Urothelium cell line (cell line): ENCODE results near the gene KCNQ5.

ENCODE experiments used
- DNase-seq: peaks from one replicate; pipeline ENCODE4 v3.0.0; 2011; ENCODE audit warnings: low spot score, mixed read lengths
- FAIRE-seq: peaks from 2 replicates; lab custom pipeline; 2011; peaks lifted over from hg19 to GRCh38; lab: Jason Lieb, UNC

Gene KCNQ5

GRCh38 chr6:72828904-72829303, 207.0 kb downstream of the KCNQ5 start:
- FAIRE-seq (no peak), DNase-seq (no peak)

GRCh38 chr6:72832271-72832670, 210.4 kb downstream of the KCNQ5 start:
- FAIRE-seq = no peak
- DNase-seq = no peak

- no peak for DNase-seq
- FAIRE-seq = no peak
Measured at GRCh38 chr6:72835749-72836148, 213.9 kb downstream of the KCNQ5 start.

- DNase-seq (no peak), FAIRE-seq (no peak)
Measured at GRCh38 chr6:72836971-72837370, 215.1 kb downstream of the KCNQ5 start.

GRCh38 chr6:72841195-72841594, 219.3 kb downstream of the KCNQ5 start:
- no peak for FAIRE-seq
- DNase-seq = no peak

GRCh38 chr6:72842140-72842539, 220.3 kb downstream of the KCNQ5 start:
- DNase-seq (no peak), FAIRE-seq (no peak)

GRCh38 chr6:72844614-72845013, 222.8 kb downstream of the KCNQ5 start:
- no peak for DNase-seq
- no peak for FAIRE-seq

- DNase-seq (no peak), FAIRE-seq (no peak)
Measured at GRCh38 chr6:72849346-72849745, 227.5 kb downstream of the KCNQ5 start.

GRCh38 chr6:72850040-72850439, 228.2 kb downstream of the KCNQ5 start:
- FAIRE-seq = no peak

GRCh38 chr6:72850469-72850868, 228.6 kb downstream of the KCNQ5 start:
- FAIRE-seq = no peak
- DNase-seq = no peak

More at GRCh38 chr6:72850040-72850439, 228.2 kb downstream of the KCNQ5 start:
- DNase-seq = no peak

- no peak for DNase-seq
- no peak for FAIRE-seq
Measured at GRCh38 chr6:72855471-72855870, 233.6 kb downstream of the KCNQ5 start.

GRCh38 chr6:72856801-72857200, 234.9 kb downstream of the KCNQ5 start:
- no peak for FAIRE-seq
- DNase-seq = no peak

- FAIRE-seq = no peak
- no peak for DNase-seq
Measured at GRCh38 chr6:72857791-72858585, 236.1 kb downstream of the KCNQ5 start.

- FAIRE-seq (no peak), DNase-seq (no peak)
Measured at GRCh38 chr6:72861059-72861458, 239.2 kb downstream of the KCNQ5 start.

- FAIRE-seq = no peak
- DNase-seq = no peak
Measured at GRCh38 chr6:72861935-72862432, 240.1 kb downstream of the KCNQ5 start.

GRCh38 chr6:72863131-72863530, 241.3 kb downstream of the KCNQ5 start:
- no peak for FAIRE-seq
- no peak for DNase-seq

GRCh38 chr6:72864236-72864635, 242.4 kb downstream of the KCNQ5 start:
- no peak for FAIRE-seq
- DNase-seq = no peak

- FAIRE-seq = no peak
Measured at GRCh38 chr6:72864799-72865198, 242.9 kb downstream of the KCNQ5 start.

GRCh38 chr6:72865467-72865866, 243.6 kb downstream of the KCNQ5 start:
- DNase-seq = no peak
- FAIRE-seq = no peak

More at GRCh38 chr6:72864799-72865198, 242.9 kb downstream of the KCNQ5 start:
- DNase-seq = no peak

GRCh38 chr6:72869621-72870020, 247.8 kb downstream of the KCNQ5 start:
- no peak for FAIRE-seq

GRCh38 chr6:72873433-72873832, 251.6 kb downstream of the KCNQ5 start:
- no peak for FAIRE-seq
- no peak for DNase-seq

More at GRCh38 chr6:72869621-72870020, 247.8 kb downstream of the KCNQ5 start:
- no peak for DNase-seq

GRCh38 chr6:72876256-72876655, 254.4 kb downstream of the KCNQ5 start:
- no peak for DNase-seq

GRCh38 chr6:72886170-72886569, 264.3 kb downstream of the KCNQ5 start:
- FAIRE-seq (no peak), DNase-seq (no peak)

More at GRCh38 chr6:72876256-72876655, 254.4 kb downstream of the KCNQ5 start:
- no peak for FAIRE-seq
